IMR-90 (cell line): ENCODE data around the gene CCL2. TPM values are rescaled to one million over a fixed set of nuclear protein-coding genes. Genes with fewer than 3 reads are reported as not detected.

Source experiments
- ATAC-seq: fragments of 200-7000 bp; cut with Tn5 transposase; 2 replicates; pipeline ENCODE4 v1.9.1; 2020; ENCODE audit warnings: low read depth, mild to moderate bottlenecking, moderate library complexity
- BruUV-seq: library from RNA; stranded (reverse); fragments of 400-500 nt; replicated peaks from 2 replicates; lab custom pipeline; 2021; lab: Mats Ljungman, UMichigan
- CTCF ChIA-PET: fragments of 300-600 bp; formaldehyde crosslinking; extraction: SDS; loops from one replicate; lab custom pipeline; 2021; ENCODE audit warnings: antibody characterized with exemption; lab: Yijun Ruan, JAX
- POLR2A ChIA-PET: fragments of 300-600 bp; sonication (Branson Sonifier 250); formaldehyde crosslinking; loops from one replicate; lab custom pipeline; 2022; ENCODE audit warnings: antibody characterized with exemption; ENCODE audit not compliant: unreplicated experiment; lab: Charles Lee
- DNase-seq: peaks from one replicate; pipeline ENCODE4 v3.0.0; 2013
- H2AFZ ChIP-seq: replicated peaks from 2 replicates; pipeline ENCODE3; 2013; ENCODE audit warnings: low read length, mild to moderate bottlenecking; ENCODE audit not compliant: poor library complexity
- H2AK5ac ChIP-seq: 2 replicates; pipeline ENCODE4 v1.6.1; 2013; ENCODE audit warnings: low read depth, low read length, inconsistent platforms
- H2AK9ac ChIP-seq: replicated peaks from 2 replicates; pipeline ENCODE3; 2013; ENCODE audit warnings: mild to moderate bottlenecking, low read depth, low read length, moderate library complexity; ENCODE audit not compliant: poor library complexity
- H2BK120ac ChIP-seq: 2 replicates; pipeline ENCODE4 v1.6.1; 2013; ENCODE audit warnings: low read depth, low read length, inconsistent platforms
- H2BK15ac ChIP-seq: 3 replicates; pipeline ENCODE4 v1.6.1; 2013; ENCODE audit warnings: low read depth, low read length, inconsistent platforms
- H2BK20ac ChIP-seq: 2 replicates; pipeline ENCODE4 v1.6.1; 2013; ENCODE audit warnings: low read depth, mild to moderate bottlenecking, inconsistent platforms, low read length, moderate library complexity
- H2BK5ac ChIP-seq: 2 replicates; pipeline ENCODE4 v1.6.1; 2013; ENCODE audit warnings: mild to moderate bottlenecking, low read depth, low read length, inconsistent platforms; ENCODE audit not compliant: poor library complexity, severe bottlenecking
- H3K14ac ChIP-seq: replicated peaks from 2 replicates; pipeline ENCODE4 v1.6.1; 2013; ENCODE audit warnings: low read depth, low read length, inconsistent platforms
- H3K18ac ChIP-seq: 2 replicates; pipeline ENCODE4 v1.6.1; 2013; ENCODE audit warnings: low read depth, low read length, control low read depth
- H3K23ac ChIP-seq: 2 replicates; pipeline ENCODE4 v1.6.1; 2013; ENCODE audit warnings: low read depth, low read length, inconsistent platforms
- H3K27ac ChIP-seq: 2 replicates; pipeline ENCODE4 v1.5.1; 2013; ENCODE audit warnings: mild to moderate bottlenecking, control low read depth, low read length; ENCODE audit not compliant: insufficient read depth
- H3K27me3 ChIP-seq: 2 replicates; pipeline ENCODE4 v1.6.1; 2013; ENCODE audit warnings: low read length; ENCODE audit not compliant: control insufficient read depth, insufficient read depth
- H3K36me3 ChIP-seq: 2 replicates; pipeline ENCODE4 v1.6.1; 2013; ENCODE audit warnings: low read length, mixed read lengths; ENCODE audit not compliant: control insufficient read depth, insufficient read depth
- H3K4ac ChIP-seq: 2 replicates; pipeline ENCODE4 v1.6.1; 2013; ENCODE audit warnings: low read depth, low read length, inconsistent platforms
- H3K4me1 ChIP-seq: 2 replicates; pipeline ENCODE4 v1.6.1; 2013; ENCODE audit warnings: low read length, mixed read lengths; ENCODE audit not compliant: control insufficient read depth, insufficient read depth
- H3K4me2 ChIP-seq: 2 replicates; pipeline ENCODE4 v1.6.1; 2013; ENCODE audit warnings: low read depth, mild to moderate bottlenecking, control low read depth, low read length, moderate library complexity
- H3K4me3 ChIP-seq: 2 replicates; pipeline ENCODE4 v1.5.1; 2013; ENCODE audit warnings: low read depth, mild to moderate bottlenecking, control low read depth, low read length, moderate library complexity; ENCODE audit not compliant: insufficient read depth
- H3K56ac ChIP-seq: 2 replicates; pipeline ENCODE4 v1.6.1; 2013; ENCODE audit warnings: low read length, inconsistent platforms; ENCODE audit not compliant: insufficient read depth; ENCODE audit errors: extremely low read depth
- H3K79me1 ChIP-seq, 2 experiments: 2 replicates each; pipeline ENCODE4 v1.6.1; 2013; ENCODE audit warnings: low read length in 2 of 2, inconsistent platforms in 1 of 2, low read depth in 1 of 2
- H3K9ac ChIP-seq: 2 replicates; pipeline ENCODE4 v1.6.1; 2013; ENCODE audit warnings: low read depth, low read length, control low read depth
- H3K9me1 ChIP-seq: 2 replicates; pipeline ENCODE4 v1.6.1; 2013; ENCODE audit warnings: low read length, inconsistent platforms; ENCODE audit not compliant: insufficient read depth
- H3K9me3 ChIP-seq: 2 replicates; pipeline ENCODE4 v1.6.1; 2013; ENCODE audit warnings: low read length; ENCODE audit not compliant: control insufficient read depth, insufficient read depth
- H4K20me1 ChIP-seq: 2 replicates; pipeline ENCODE4 v1.6.1; 2013; ENCODE audit warnings: low read length, inconsistent platforms; ENCODE audit not compliant: insufficient read depth
- H4K5ac ChIP-seq: 2 replicates; pipeline ENCODE4 v1.6.1; 2013; ENCODE audit warnings: mild to moderate bottlenecking, low read depth, low read length, control low read depth
- H4K8ac ChIP-seq, 2 experiments: 2 replicates each; pipeline ENCODE4 v1.6.1; 2013; ENCODE audit warnings: low read depth in 2 of 2, low read length in 2 of 2, control low read depth in 1 of 2, inconsistent platforms in 1 of 2
- H4K91ac ChIP-seq: 2 replicates; pipeline ENCODE4 v1.6.1; 2013; ENCODE audit warnings: low read depth, low read length, inconsistent platforms; ENCODE audit not compliant: insufficient read depth
- BHLHE40 ChIP-seq: fragments of 150-350 bp; IDR thresholded peaks from 2 replicates; pipeline ENCODE4 v1.6.1; 2016; ENCODE audit warnings: mild to moderate bottlenecking, low read depth, low read length
- CEBPB ChIP-seq: IDR thresholded peaks from 2 replicates; pipeline ENCODE4 v1.6.1; 2012; ENCODE audit warnings: low read depth, low read length, improper control_type of control experiment
- FOS ChIP-seq: fragments of 150-350 bp; IDR thresholded peaks from 2 replicates; pipeline ENCODE4 v1.6.1; 2016; ENCODE audit warnings: low read depth, low read length
- MAFK ChIP-seq: IDR thresholded peaks from 2 replicates; pipeline ENCODE4 v1.6.1; 2012; ENCODE audit warnings: low read depth, low read length, improper control_type of control experiment
- MAZ ChIP-seq: IDR thresholded peaks from 2 replicates; pipeline ENCODE4 v1.6.1; 2012; ENCODE audit warnings: low read depth, mild to moderate bottlenecking, low read length, improper control_type of control experiment, moderate library complexity, borderline replicate concordance
- MXI1 ChIP-seq: IDR thresholded peaks from 2 replicates; pipeline ENCODE4 v1.6.1; 2012; ENCODE audit warnings: low read depth, mild to moderate bottlenecking, low read length, moderate library complexity, borderline replicate concordance
- NFE2L2 ChIP-seq: fragments of 150-350 bp; IDR thresholded peaks from 2 replicates; pipeline ENCODE4 v1.6.1; 2016; ENCODE audit warnings: low read depth, mild to moderate bottlenecking, low read length
- POLR2A ChIP-seq: IDR thresholded peaks from 2 replicates; pipeline ENCODE4 v1.6.1; 2012; ENCODE audit warnings: mild to moderate bottlenecking, low read depth, low read length
- RCOR1 ChIP-seq: IDR thresholded peaks from 2 replicates; pipeline ENCODE4 v1.6.1; 2012; ENCODE audit warnings: mild to moderate bottlenecking, low read length, improper control_type of control experiment; ENCODE audit not compliant: insufficient replicate concordance
- RFX5 ChIP-seq: IDR thresholded peaks from 2 replicates; pipeline ENCODE4 v1.8.0; 2012; ENCODE audit warnings: low read depth, mild to moderate bottlenecking, low read length, moderate library complexity
- SMC3 ChIP-seq: fragments of 150-350 bp; IDR thresholded peaks from 2 replicates; pipeline ENCODE4 v1.6.1; 2016; ENCODE audit warnings: low read depth, mild to moderate bottlenecking, antibody characterized with exemption, low read length, moderate library complexity
- WGBS, 2 experiments: methylation state at CpG; one replicate each; pipeline versions ENCODE4 v1.1.5 to v1.1.7; 2013; ENCODE audit warnings: missing lambda C conversion rate in 2 of 2; ENCODE audit not compliant: insufficient read length in 1 of 2; ENCODE audit errors: extremely low coverage in 2 of 2; 5-methylcytosine and 5-hydroxymethylcytosine counted together
- dilution Hi-C: fragments of 300-500 bp; cut with HindIII; formaldehyde crosslinking; loops from one replicate; pipeline ENCODE4 v1.14.3; 2018; ENCODE audit warnings: low sequenced_read_pairs; ENCODE audit not compliant: unreplicated experiment
- in situ Hi-C: fragments of 300-500 bp; cut with MboI; formaldehyde crosslinking; loops from 3 replicates; pipeline ENCODE4 v1.14.3; 2019; ENCODE audit warnings: low sequenced_read_pairs, inconsistent platforms, mixed read lengths
- intact Hi-C: fragments of 100-400 bp; cut with micrococcal nuclease; formaldehyde crosslinking; loops from 2 replicates; pipeline ENCODE4 v1.10.0; 2022
- polyA plus RNA-seq, 3 experiments: library from polyadenylated mRNA; depleted of rRNA; stranded (reverse); fragments of >200 nt; gene quantifications; 2 replicates each; pipeline ENCODE4 v1.2.3, GENCODE V29; 2012; ENCODE audit warnings: low replicate concordance in 1 of 3
- total RNA-seq: library from RNA; depleted of rRNA; stranded (reverse); fragments of >200 nt; gene quantifications from 2 replicates; pipeline ENCODE4 v1.2.3, GENCODE V29; 2012
- TF ChIP-seq, protein P1 (sequence below): fragments of 150-350 bp; IDR thresholded peaks from 2 replicates; pipeline ENCODE4 v1.6.1; 2016; ENCODE audit warnings: low read depth, mild to moderate bottlenecking, low read length, moderate library complexity, borderline replicate concordance

Gene CCL2
- total and polyA plus RNA-seq, 2 of the 4 experiments (the other 2 are of a cell fraction): 103 to 206 TPM

DNA sequence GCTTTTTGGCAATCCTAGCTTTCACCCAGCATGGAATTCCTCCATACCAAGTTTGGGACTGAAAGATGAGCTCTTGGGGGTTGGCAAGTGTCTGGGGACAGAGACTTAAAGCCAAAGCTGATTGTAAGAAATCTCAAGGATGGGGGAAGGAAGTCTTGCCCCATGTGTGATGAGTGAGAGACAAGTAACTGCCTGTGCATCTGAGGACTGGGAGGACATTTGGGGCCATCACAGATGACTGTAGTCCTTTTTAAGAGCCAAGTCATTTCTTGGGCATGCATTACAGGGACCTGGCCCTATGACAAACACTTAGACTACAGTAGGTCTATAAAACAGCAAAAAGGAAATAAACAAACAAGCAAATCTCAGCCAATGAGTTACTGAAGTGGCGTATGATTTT lies 36.3 kb upstream of the CCL2 start:
- no peak overlapping the region for H4K5ac ChIP-seq
- ChIA-PET POLR2A (no interaction called here), CTCF (no interaction called here)
- no peak for DNase-seq
- H2BK120ac ChIP-seq: no peak overlapping the region
- H3K56ac ChIP-seq: no peak overlapping the region
- no peaks in the 10 kb centered on the region for H3K4me1 ChIP-seq
- H3K4ac ChIP-seq: no peak overlapping the region
- no peaks in the 10 kb centered on the region for H3K9me1 ChIP-seq
- no peak overlapping the region for H2BK5ac ChIP-seq
- no peaks in the 10 kb centered on the region for H3K9me3 ChIP-seq
- BruUV-seq: no TSS peak
- H4K20me1 ChIP-seq: no peaks in the 10 kb centered on the region
- no peak overlapping the region for H4K91ac ChIP-seq
- no peaks in the 10 kb centered on the region for H3K36me3 ChIP-seq
- H3K14ac ChIP-seq: no peak overlapping the region
- H2BK20ac ChIP-seq: no peak overlapping the region
- no peak overlapping the region for H2BK15ac ChIP-seq
- H2AFZ ChIP-seq: no peak overlapping the region
- no peak overlapping the region for H2AK9ac ChIP-seq
- no peak for ATAC-seq
- intact Hi-C loops: no loop called here
- WGBS, 2 experiments: no CpG with 5 or more reads among the region's 1 CpG
- H4K8ac ChIP-seq: no peak overlapping the region
- TF ChIP-seq BHLHE40 (no peak), RCOR1 (no peak), POLR2A (no peak), MXI1 (no peak), FOS (no peak), MAZ (no peak), NFE2L2 (no peak), MAFK (no peak), SMC3 (no peak), CEBPB (no peak), RFX5 (no peak)
- TF ChIP-seq, protein P1, sequence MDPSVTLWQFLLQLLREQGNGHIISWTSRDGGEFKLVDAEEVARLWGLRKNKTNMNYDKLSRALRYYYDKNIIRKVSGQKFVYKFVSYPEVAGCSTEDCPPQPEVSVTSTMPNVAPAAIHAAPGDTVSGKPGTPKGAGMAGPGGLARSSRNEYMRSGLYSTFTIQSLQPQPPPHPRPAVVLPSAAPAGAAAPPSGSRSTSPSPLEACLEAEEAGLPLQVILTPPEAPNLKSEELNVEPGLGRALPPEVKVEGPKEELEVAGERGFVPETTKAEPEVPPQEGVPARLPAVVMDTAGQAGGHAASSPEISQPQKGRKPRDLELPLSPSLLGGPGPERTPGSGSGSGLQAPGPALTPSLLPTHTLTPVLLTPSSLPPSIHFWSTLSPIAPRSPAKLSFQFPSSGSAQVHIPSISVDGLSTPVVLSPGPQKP: no peak
- no peaks in the 10 kb centered on the region for H3K79me1 ChIP-seq
- H3K4me3 ChIP-seq: no peak overlapping the region
- no peak overlapping the region for H3K4me2 ChIP-seq
- H2AK5ac ChIP-seq: no peak overlapping the region
- H3K27me3 ChIP-seq: no peaks in the 10 kb centered on the region; the same call in 1 of the 2 replicates
- no peak overlapping the region for H3K27ac ChIP-seq
- no peak overlapping the region for H3K23ac ChIP-seq
- no peak overlapping the region for H3K18ac ChIP-seq
- dilution Hi-C loops: no loop called here
- in situ Hi-C loops: no loop called here
- no peak overlapping the region for H3K9ac ChIP-seq
